Keratinocyte (primary cell): ENCODE measurements around the gene KSR1.

Experiments
- CTCF ChIP-seq, 3 experiments: IDR thresholded peaks in 1 of 3; conservative IDR thresholded peaks in 1 of 3; optimal IDR thresholded peaks in 1 of 3; 2 replicates in 2 of 3; 3 replicates in 1 of 3; pipeline versions ENCODE3 to v1.5.1; 2011; ENCODE audit warnings: low read length in 3 of 3, mild to moderate bottlenecking in 3 of 3, moderate library complexity in 2 of 3, control low read depth in 1 of 3, inconsistent platforms in 1 of 3; ENCODE audit not compliant: insufficient read depth in 2 of 3; ENCODE audit errors: extremely low read depth in 1 of 3
- EZH2 ChIP-seq: IDR thresholded peaks from one replicate; pipeline ENCODE4 v1.6.1; 2012; ENCODE audit warnings: inconsistent platforms, mild to moderate bottlenecking, low read length, moderate library complexity

DNA sequence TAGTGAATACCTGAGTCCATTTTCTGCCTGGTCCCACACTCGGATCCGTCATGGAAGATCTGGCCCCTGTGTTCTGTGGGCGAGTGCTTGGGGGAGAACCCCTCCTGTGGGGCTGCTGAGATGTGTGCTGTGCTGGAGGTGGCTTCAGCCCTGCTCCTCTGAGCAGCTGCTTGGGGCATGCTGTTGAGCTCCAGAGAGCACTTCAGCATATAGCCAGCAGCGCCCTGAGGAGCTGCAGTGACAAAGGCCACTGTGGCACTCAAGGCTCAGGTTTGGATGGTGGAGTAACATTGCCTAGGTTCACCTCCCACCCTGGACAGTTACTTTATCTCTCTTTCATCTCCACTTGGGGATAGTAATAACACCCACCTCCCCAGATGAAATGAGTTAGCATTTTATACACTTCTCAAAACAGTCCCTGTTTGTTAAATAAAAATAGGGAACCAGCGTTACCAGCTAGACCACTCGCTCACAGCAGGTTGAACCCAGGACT lies 75.3 kb downstream of the KSR1 start:
- TF ChIP-seq CTCF (optimal IDR thresholded peaks at IDR 0.05 in 1 of 3, IDR thresholded peaks at IDR 0.05 in 1 of 3, conservative IDR thresholded peaks at IDR 0.05 in 1 of 3; ENCODE audit: extremely low read depth in 1 of 3, insufficient read depth in 2 of 3, low read length in 3 of 3) (no peak), EZH2 (no peak)
